ENCODE results near the gene BLOC1S5. TPM values are rescaled to one million over a fixed set of nuclear protein-coding genes. Genes with fewer than 3 reads are reported as not detected.
A peak's percentile ranks its signal among the peaks of the same experiment; 100 is the strongest.

The BLOC1S5 gene
- total and polyA plus RNA-seq, 2 experiments from 2014 or later, result 13.1 to 14.0 TPM

DNA sequence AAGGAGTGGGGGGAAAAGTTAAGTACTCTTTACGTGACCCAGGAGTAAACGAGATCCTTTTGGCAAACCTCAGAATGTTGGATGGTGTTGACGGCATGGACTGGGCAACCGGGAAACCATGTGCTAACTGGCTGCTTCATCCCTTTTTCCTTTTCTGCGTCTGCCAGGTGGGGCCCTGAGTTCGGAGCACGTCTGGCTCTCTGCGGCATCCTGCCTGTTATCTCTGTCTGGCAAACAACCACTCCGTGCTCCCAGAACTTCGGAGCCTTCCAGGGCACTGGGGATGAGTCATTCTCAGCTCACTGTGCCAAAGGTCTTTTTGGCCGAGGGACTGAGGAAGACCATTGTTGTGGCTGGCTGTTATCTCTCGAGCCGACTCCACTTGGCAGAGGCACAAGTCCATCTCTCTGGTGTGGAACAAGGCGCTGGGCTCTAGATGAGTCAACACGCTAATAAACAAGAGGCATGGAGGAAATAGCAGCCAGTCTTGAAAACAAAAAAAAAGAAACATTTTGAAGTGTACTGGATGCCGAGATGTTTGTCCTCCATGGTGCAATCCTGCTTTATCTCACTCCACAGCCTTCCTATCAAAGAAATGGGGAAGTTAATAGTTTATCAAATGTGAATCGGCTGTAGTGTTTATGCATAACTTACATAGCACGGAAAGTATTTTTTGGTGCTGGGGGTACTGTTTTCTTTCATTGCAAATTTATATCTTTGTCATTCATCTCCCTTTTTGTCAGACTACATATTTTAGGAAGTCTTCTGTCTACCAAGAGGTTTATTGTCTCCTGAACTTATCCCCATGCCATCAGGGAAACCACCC, 89.0 kb downstream of the BLOC1S5 start:
- no peaks in the 10 kb centered on the region for H3K27me3 ChIP-seq (replicated peaks; ENCODE audit: insufficient read depth)
- peak overlapping the region; percentile 18 for H2AFZ ChIP-seq
- in situ Hi-C loops (cut with MboI), result no loop called here
- no peaks in the 10 kb centered on the region for H4K20me1 ChIP-seq (ENCODE audit: insufficient read depth)
- no peaks in the 10 kb centered on the region for H3K79me2 ChIP-seq (ENCODE audit: insufficient read depth)
- H3K4me2 ChIP-seq (ENCODE audit: unreplicated experiment), result peak overlapping the region; percentile 84
- peaks cover 10% of the 10 kb centered on the region for H3F3A ChIP-seq (ENCODE audit: insufficient read depth)
- no peaks in the 10 kb centered on the region for H3K9me2 ChIP-seq (ENCODE audit: insufficient read depth)
- H3K4me3 ChIP-seq, result peak overlapping the region; percentile 61
- peak overlapping the region; percentile 25 for H3K27ac ChIP-seq
- peak; percentile 94 for DNase-seq
- H3K36me3 ChIP-seq (ENCODE audit: low read depth), result no peaks in the 10 kb centered on the region
- H3K9me3 ChIP-seq (ENCODE audit: low read depth), result no peaks in the 10 kb centered on the region
- H3K4me1 ChIP-seq (ENCODE audit: insufficient read depth), result 0 out of 2 replicates have a peak, but pooled peaks cover 4% of the 10 kb centered on the region
- 3% methylated on average over 18 of the region's 18 CpGs for WGBS, 2 experiments (ENCODE audit: low coverage in 1 of 2, low lambda C conversion rate in 2 of 2, missing lambda C conversion rate in 2 of 2)
- peak overlapping the region; percentile 41 for H3K9ac ChIP-seq
- no peak for TF ChIP-seq EZH2 (IDR thresholded peaks at IDR 0.05; ENCODE audit: insufficient read depth, poor library complexity, severe bottlenecking)
- no peak for TF ChIP-seq EZH2phosphoT487 (IDR thresholded peaks at IDR 0.05; ENCODE audit: insufficient read depth, low read depth)

GRCh38 chr6:7974565-7974937, 89.6 kb downstream of the BLOC1S5 start:
- H3K4me1 ChIP-seq (ENCODE audit: insufficient read depth), result 0 out of 2 replicates have a peak, but pooled peaks cover 4% of the 10 kb centered on the region
- H4K20me1 ChIP-seq (ENCODE audit: insufficient read depth), result no peaks in the 10 kb centered on the region
- H3K36me3 ChIP-seq (ENCODE audit: low read depth), result no peaks in the 10 kb centered on the region
- TF ChIP-seq EZH2phosphoT487 (IDR thresholded peaks at IDR 0.05; ENCODE audit: insufficient read depth, low read depth), result no peak
- no peak for TF ChIP-seq EZH2 (IDR thresholded peaks at IDR 0.05; ENCODE audit: insufficient read depth, poor library complexity, severe bottlenecking)
- peak overlapping the region; percentile 25 for H3K27ac ChIP-seq
- no peaks in the 10 kb centered on the region for H3K9me3 ChIP-seq (ENCODE audit: low read depth)
- DNase-seq, result no peak
- H3K4me3 ChIP-seq, result peak overlapping the region; percentile 61
- H2AFZ ChIP-seq, result no peak overlapping the region; the same call in 1 of the 2 replicates
- no peaks in the 10 kb centered on the region for H3K79me2 ChIP-seq (ENCODE audit: insufficient read depth)
- H3K9ac ChIP-seq, result peak overlapping the region; percentile 41; the same call in 1 of the 2 replicates
- H3K4me2 ChIP-seq (ENCODE audit: unreplicated experiment), result peak overlapping the region; percentile 84
- no peaks in the 10 kb centered on the region for H3K27me3 ChIP-seq (replicated peaks; ENCODE audit: insufficient read depth)
- peaks cover 10% of the 10 kb centered on the region for H3F3A ChIP-seq (ENCODE audit: insufficient read depth)
- WGBS, 2 experiments (ENCODE audit: low coverage in 1 of 2, low lambda C conversion rate in 2 of 2, missing lambda C conversion rate in 2 of 2), result 53 to 54% methylated on average over 5 of the region's 5 CpGs
- in situ Hi-C loops (cut with MboI), result no loop called here
- H3K9me2 ChIP-seq (ENCODE audit: insufficient read depth), result no peaks in the 10 kb centered on the region

GRCh38 chr6:7973584-7973983, 90.6 kb downstream of the BLOC1S5 start:
- no peaks in the 10 kb centered on the region for H3K27me3 ChIP-seq (replicated peaks; ENCODE audit: insufficient read depth)
- no peaks in the 10 kb centered on the region for H3K79me2 ChIP-seq (ENCODE audit: insufficient read depth)
- no peaks in the 10 kb centered on the region for H3K9me2 ChIP-seq (ENCODE audit: insufficient read depth)
- no peak overlapping the region for H3K27ac ChIP-seq
- no peaks in the 10 kb centered on the region for H3K9me3 ChIP-seq (ENCODE audit: low read depth)
- no peak for DNase-seq
- H3K9ac ChIP-seq, result no peak overlapping the region
- 0 out of 2 replicates have a peak, but pooled peaks cover 4% of the 10 kb centered on the region for H3K4me1 ChIP-seq (ENCODE audit: insufficient read depth)
- no peak overlapping the region for H2AFZ ChIP-seq
- H3K4me2 ChIP-seq (ENCODE audit: unreplicated experiment), result no peak overlapping the region
- WGBS, 2 experiments (ENCODE audit: low coverage in 1 of 2, low lambda C conversion rate in 2 of 2, missing lambda C conversion rate in 2 of 2), result 94 to 98% methylated on average over 2 of the region's 2 CpGs
- in situ Hi-C loops (cut with MboI), result no loop called here
- H3F3A ChIP-seq (ENCODE audit: insufficient read depth), result peaks cover 10% of the 10 kb centered on the region
- no peaks in the 10 kb centered on the region for H3K36me3 ChIP-seq (ENCODE audit: low read depth)
- no peak overlapping the region for H3K4me3 ChIP-seq
- no peak for TF ChIP-seq EZH2phosphoT487 (IDR thresholded peaks at IDR 0.05; ENCODE audit: insufficient read depth, low read depth)
- no peaks in the 10 kb centered on the region for H4K20me1 ChIP-seq (ENCODE audit: insufficient read depth)

- in situ Hi-C loops (cut with MboI), result no loop called here
- H3K9ac ChIP-seq, result no peak overlapping the region
- no peak overlapping the region for H3K4me2 ChIP-seq (ENCODE audit: unreplicated experiment)
- no peaks in the 10 kb centered on the region for H3K36me3 ChIP-seq (ENCODE audit: low read depth)
- no peak overlapping the region for H3K27ac ChIP-seq
- DNase-seq, result no peak
- WGBS, 2 experiments (ENCODE audit: low coverage in 1 of 2, low lambda C conversion rate in 2 of 2, missing lambda C conversion rate in 2 of 2), result 95 to 98% methylated on average over 2 of the region's 2 CpGs
- no peaks in the 10 kb centered on the region for H4K20me1 ChIP-seq (ENCODE audit: insufficient read depth)
- H3K9me3 ChIP-seq (ENCODE audit: low read depth), result no peaks in the 10 kb centered on the region
- no peak overlapping the region for H2AFZ ChIP-seq
- H3K4me1 ChIP-seq (ENCODE audit: insufficient read depth), result 0 out of 2 replicates have a peak, but pooled peaks cover 4% of the 10 kb centered on the region
- TF ChIP-seq EZH2phosphoT487 (IDR thresholded peaks at IDR 0.05; ENCODE audit: insufficient read depth, low read depth) (no peak), EZH2 (IDR thresholded peaks at IDR 0.05; ENCODE audit: insufficient read depth, poor library complexity, severe bottlenecking) (no peak)
- peaks cover 10% of the 10 kb centered on the region for H3F3A ChIP-seq (ENCODE audit: insufficient read depth)
- H3K9me2 ChIP-seq (ENCODE audit: insufficient read depth), result no peaks in the 10 kb centered on the region
- H3K79me2 ChIP-seq (ENCODE audit: insufficient read depth), result no peaks in the 10 kb centered on the region
- no peak overlapping the region for H3K4me3 ChIP-seq
- no peaks in the 10 kb centered on the region for H3K27me3 ChIP-seq (replicated peaks; ENCODE audit: insufficient read depth)
These were observed 92.7 kb downstream of the BLOC1S5 start for GRCh38 chr6:7971499-7971898.
